NCI-H524 treated with DMSO at 0.1 percent for 48 hours (cell line): Measurements from ENCODE around the gene E2F4.
A peak's percentile ranks its signal among the peaks of the same experiment; 100 is the strongest.

Experiments used
- DNase-seq: peaks from one replicate; lab custom pipeline; 2025; lab: John Stamatoyannopoulos, UW

Gene E2F4

GRCh38 chr16:67191995-67192681 is at the start of gene E2F4:
E2F4 (plus strand) TSS chr16:67192155; CDS start chr16:67192228, 73 bp downstream.
- peak; percentile 47 for DNase-seq

GRCh38 chr16:67142342-67142741 is 49.6 kb upstream of the E2F4 start:
- no peak for DNase-seq

GRCh38 chr16:67144943-67145342 is 47.0 kb upstream of the E2F4 start:
- DNase-seq: no peak

GRCh38 chr16:67145746-67146145 is 46.2 kb upstream of the E2F4 start:
- DNase-seq: no peak

GRCh38 chr16:67146523-67147357 is 45.2 kb upstream of the E2F4 start:
- DNase-seq: no peak

- no peak for DNase-seq
These were observed 44.4 kb upstream of the E2F4 start for GRCh38 chr16:67147437-67148140.

GRCh38 chr16:67148221-67148620 is 43.7 kb upstream of the E2F4 start:
- DNase-seq: no peak

- no peak for DNase-seq
These were observed 43.2 kb upstream of the E2F4 start for GRCh38 chr16:67148656-67149275.

GRCh38 chr16:67149276-67150046 is 42.5 kb upstream of the E2F4 start:
- no peak for DNase-seq

GRCh38 chr16:67150047-67150832 is 41.7 kb upstream of the E2F4 start:
- no peak for DNase-seq

GRCh38 chr16:67150833-67151396 is 41.0 kb upstream of the E2F4 start, which contains the start of gene B3GNT9:
B3GNT9 (minus strand) TSS chr16:67150998; CDS start chr16:67150485, 513 bp downstream.
- no peak for DNase-seq

- DNase-seq: no peak
These were observed 40.4 kb upstream of the E2F4 start for GRCh38 chr16:67151431-67152097.

GRCh38 chr16:67154578-67155294 is 37.2 kb upstream of the E2F4 start:
- DNase-seq: no peak

- no peak for DNase-seq
These were observed 36.4 kb upstream of the E2F4 start for GRCh38 chr16:67155295-67156142.

- no peak for DNase-seq
These were observed 35.7 kb upstream of the E2F4 start for GRCh38 chr16:67156143-67156844.

- no peak for DNase-seq
These were observed 34.7 kb upstream of the E2F4 start for GRCh38 chr16:67157106-67157748.
